ENCODE results near the gene TUBGCP2.

The TUBGCP2 gene

GRCh38 chr10:133261726-133262325 lies 46.8 kb downstream of the TUBGCP2 start:
- peak; percentile 23 for DNase-seq

GRCh38 chr10:133260895-133261725 lies 47.6 kb downstream of the TUBGCP2 start:
- no peak for DNase-seq

GRCh38 chr10:133259602-133259989 lies 49.1 kb downstream of the TUBGCP2 start:
- no peak for DNase-seq

- no peak for DNase-seq
These were observed 49.7 kb downstream of the TUBGCP2 start for GRCh38 chr10:133258818-133259601.

GRCh38 chr10:133258066-133258817 lies 50.4 kb downstream of the TUBGCP2 start:
- DNase-seq: no peak

- no peak for DNase-seq
These were observed 51.1 kb downstream of the TUBGCP2 start for GRCh38 chr10:133257489-133258065.

GRCh38 chr10:133255323-133255722 lies 53.3 kb downstream of the TUBGCP2 start:
- DNase-seq: no peak

GRCh38 chr10:133254421-133255120 lies 54.1 kb downstream of the TUBGCP2 start:
- no peak for DNase-seq

- DNase-seq: no peak
These were observed 55.2 kb downstream of the TUBGCP2 start for GRCh38 chr10:133253361-133253955.

- DNase-seq: no peak
These were observed 56.5 kb downstream of the TUBGCP2 start for GRCh38 chr10:133252223-133252552.

GRCh38 chr10:133251388-133252222 lies 57.1 kb downstream of the TUBGCP2 start:
- DNase-seq: no peak

GRCh38 chr10:133249975-133250754 lies 58.5 kb downstream of the TUBGCP2 start:
- DNase-seq: no peak

GRCh38 chr10:133249094-133249780 lies 59.4 kb downstream of the TUBGCP2 start:
- DNase-seq: no peak

- DNase-seq: no peak
These were observed 60.3 kb downstream of the TUBGCP2 start for GRCh38 chr10:133248334-133248715.

GRCh38 chr10:133247681-133248333 lies 60.9 kb downstream of the TUBGCP2 start:
- DNase-seq: no peak

GRCh38 chr10:133246236-133246626 lies 62.4 kb downstream of the TUBGCP2 start:
- DNase-seq: no peak

GRCh38 chr10:133245439-133246235 lies 63.0 kb downstream of the TUBGCP2 start:
- DNase-seq: no peak

GRCh38 chr10:133243593-133243992 lies 65.1 kb downstream of the TUBGCP2 start:
- DNase-seq: no peak

All from NCI-H526 treated with DMSO at 0.1 percent for 48 hours (cell line).